B cell (primary cell): ENCODE measurements around the gene TMC7. TPM values are rescaled to one million over a fixed set of nuclear protein-coding genes. Genes with fewer than 3 reads are reported as not detected.

Experiments
- ATAC-seq: fragments of 200-7000 bp; cut with Tn5 transposase; one replicate; pipeline ENCODE4 v1.10.0; 2021; ENCODE audit warnings: low read depth, mild to moderate bottlenecking, moderate number of reproducible peaks, moderate library complexity
- CTCF ChIA-PET: fragments of 350-600 bp; sonication (Branson Sonifier 250); formaldehyde crosslinking; loops from one replicate; lab custom pipeline; 2021; ENCODE audit warnings: antibody characterized with exemption, inconsistent platforms; lab: Charles Lee
- POLR2A ChIA-PET: fragments of 350-600 bp; sonication (Branson Sonifier 250); formaldehyde crosslinking; loops from one replicate; lab custom pipeline; 2021; ENCODE audit warnings: antibody characterized with exemption; lab: Charles Lee
- DNase-seq: peaks from one replicate; pipeline ENCODE4 v3.0.0; 2013
- H2AFZ ChIP-seq: 2 replicates; pipeline ENCODE4 v1.6.1; 2012; ENCODE audit warnings: mild to moderate bottlenecking, low read depth, low read length; ENCODE audit not compliant: insufficient read depth, poor library complexity, severe bottlenecking
- H3K27ac ChIP-seq, 2 donors: 1 replicate in 1 of 2; 2 replicates in 1 of 2; pipeline ENCODE4 v1.5.1; 2012 to 2013; ENCODE audit warnings: low read length in 2 of 2, mild to moderate bottlenecking in 2 of 2, moderate library complexity in 1 of 2
- H3K27me3 ChIP-seq, 4 experiments: fragments of 200-600 bp in 1 of 4; sonication (generic) in 1 of 4; replicated peaks in 1 of 4; 1 replicate in 2 of 4; 2 replicates in 2 of 4; pipeline versions ENCODE4 v1.6.1 to v1.7.0; 2013 to 2016; ENCODE audit warnings: low read length in 3 of 4, mild to moderate bottlenecking in 2 of 4, mixed read lengths in 1 of 4, moderate library complexity in 1 of 4; ENCODE audit not compliant: insufficient read depth in 4 of 4, control insufficient read depth in 3 of 4; ENCODE audit errors: control extremely low read depth in 1 of 4
- H3K36me3 ChIP-seq, 2 experiments: replicated peaks in 1 of 2; 1 replicate in 1 of 2; 2 replicates in 1 of 2; pipeline versions ENCODE4 v1.6.1 to v1.7.1; 2013; ENCODE audit warnings: low read length in 1 of 2; ENCODE audit not compliant: insufficient read depth in 2 of 2, control insufficient read depth in 1 of 2; ENCODE audit errors: control extremely low read depth in 1 of 2, extremely low read depth in 1 of 2
- H3K4me1 ChIP-seq, 2 donors: fragments of 200-600 bp in 1 of 2; sonication (generic) in 1 of 2; 1 replicate in 1 of 2; 2 replicates in 1 of 2; pipeline versions ENCODE4 v1.5.1 to v1.6.1; 2013 to 2017; ENCODE audit warnings: low read length in 2 of 2; ENCODE audit not compliant: control insufficient read depth in 2 of 2, insufficient read depth in 2 of 2
- H3K4me2 ChIP-seq: replicated peaks from 2 replicates; pipeline ENCODE3; 2012; ENCODE audit warnings: mild to moderate bottlenecking, low read depth, low read length; ENCODE audit not compliant: poor library complexity, severe bottlenecking
- H3K4me3 ChIP-seq, 5 experiments: fragments of 200-600 bp in 1 of 5; sonication (generic) in 1 of 5; 1 replicate in 3 of 5; 2 replicates in 2 of 5; pipeline versions ENCODE4 v1.5.1 to v1.7.0; 2011 to 2016; ENCODE audit warnings: low read length in 4 of 5, mild to moderate bottlenecking in 4 of 5, low read depth in 2 of 5, control low read depth in 1 of 5, moderate library complexity in 1 of 5; ENCODE audit not compliant: insufficient read depth in 1 of 5; ENCODE audit errors: control extremely low read depth in 1 of 5, extremely low read depth in 1 of 5
- H3K79me2 ChIP-seq: fragments of 200-600 bp; sonication (generic); one replicate; pipeline ENCODE4 v1.6.0; 2016; ENCODE audit warnings: low read length; ENCODE audit not compliant: control insufficient read depth, insufficient read depth
- H3K9ac ChIP-seq: fragments of 200-600 bp; sonication (generic); 2 replicates; pipeline ENCODE4 v1.6.1; 2017; ENCODE audit warnings: mild to moderate bottlenecking, low read length, moderate library complexity
- H3K9me3 ChIP-seq, 3 donors: one replicate each; pipeline versions ENCODE4 v1.6.1 to v1.7.1; 2013; ENCODE audit warnings: low read length in 2 of 3; ENCODE audit not compliant: control insufficient read depth in 2 of 3, insufficient read depth in 1 of 3; ENCODE audit errors: control extremely low read depth in 1 of 3
- H4K20me1 ChIP-seq: 2 replicates; pipeline ENCODE4 v1.6.0; 2012; ENCODE audit warnings: mild to moderate bottlenecking, low read length; ENCODE audit not compliant: insufficient read depth, control insufficient read depth, poor library complexity, severe bottlenecking
- H3K27ac Mint-ChIP-seq: one replicate; pipeline ENCODE4 v1.8.0; 2021; ENCODE audit warnings: mixed read lengths
- H3K27me3 Mint-ChIP-seq: one replicate; pipeline ENCODE4 v1.8.0; 2021; ENCODE audit warnings: mixed read lengths
- H3K4me1 Mint-ChIP-seq: one replicate; pipeline ENCODE4 v1.8.0; 2021; ENCODE audit warnings: mixed read lengths
- H3K4me3 Mint-ChIP-seq: one replicate; pipeline ENCODE4 v1.8.0; 2021; ENCODE audit warnings: mixed read lengths
- H3K9me3 Mint-ChIP-seq: one replicate; pipeline ENCODE4 v1.8.0; 2022; ENCODE audit warnings: mixed read lengths; ENCODE audit not compliant: insufficient read depth
- CTCF ChIP-seq: fragments of 200-600 bp; IDR thresholded peaks from one replicate; pipeline ENCODE4 v1.8.0; 2022; ENCODE audit warnings: antibody characterized with exemption, mild to moderate bottlenecking
- EZH2 ChIP-seq: IDR thresholded peaks from 2 replicates; pipeline ENCODE4 v1.6.1; 2012; ENCODE audit warnings: borderline replicate concordance, low read depth, mild to moderate bottlenecking, moderate library complexity, low read length; ENCODE audit not compliant: insufficient read depth, poor library complexity, severe bottlenecking
- WGBS: methylation state at CpG from one replicate; pipeline ENCODE4 v1.1.5; 2013; ENCODE audit warnings: missing lambda C conversion rate; ENCODE audit not compliant: insufficient coverage; 5-methylcytosine and 5-hydroxymethylcytosine counted together
- intact Hi-C: fragments of 100-400 bp; cut with micrococcal nuclease; formaldehyde crosslinking; loops from one replicate; pipeline ENCODE4 v1.10.0; 2022
- polyA plus RNA-seq: library from polyadenylated mRNA; depleted of rRNA; stranded (reverse); fragments of >200 nt; gene quantifications from 2 replicates; pipeline ENCODE4 v1.2.3, GENCODE V29; 2012
- total RNA-seq, 2 donors: library from RNA; stranded (reverse); fragments of 120-200 nt in 1 of 2; gene quantifications; 1 replicate in 1 of 2; 2 replicates in 1 of 2; pipeline versions ENCODE4 v1.2.3 to v1.2.4, GENCODE V29; 2013 to 2022

The TMC7 gene
- total and polyA plus RNA-seq, 2 donors (not counting 1 experiment from before 2014, with no cell fraction given): not detected

GRCh38 chr16:19008245-19009169, 24.8 kb downstream of the TMC7 start:
- Histone ChIP-seq H4K20me1 (no peaks in the 10 kb centered on the region), H3K27me3 (no peaks in the 10 kb centered on the region), H3K9ac (no peak overlapping the region), H3K4me1 (no peaks in the 10 kb centered on the region), H3K4me2 (no peak overlapping the region), H3K36me3 (no peaks in the 10 kb centered on the region), H3K9me3 (peaks cover 0 to 16% (median 5%) of the 10 kb centered on the region in 3 donors), H3K27ac (no peak overlapping the region), H3K79me2 (no peaks in the 10 kb centered on the region), H2AFZ (no peak overlapping the region), H3K4me3 (no peak overlapping the region)
- Mint-ChIP-seq H3K9me3 (no peaks in the 10 kb centered on the region), H3K4me1 (no peaks in the 10 kb centered on the region), H3K4me3 (no peak overlapping the region), H3K27me3 (peaks cover 9% of the 10 kb centered on the region), H3K27ac (no peak overlapping the region)
- no peak for ATAC-seq
- TF ChIP-seq CTCF (no peak), EZH2 (no peak)
- WGBS: 89% methylated on average over 4 of the region's 7 CpGs
- intact Hi-C loops: no loop called here
- POLR2A ChIA-PET: interaction anchor here (0.6 kb wide), 1 partner anchor 17 kb away, joined by 4 read pairs; no protein-coding TSS in a partner anchor
- no peak for DNase-seq
- CTCF ChIA-PET: interaction anchor here (0.6 kb wide), 1 partner anchor 229 kb away, joined by 3 read pairs; no protein-coding TSS in a partner anchor
